Measurements from ENCODE around the gene TLE5.
"Not testable (repeated sequence)": the region's sequence is repeated elsewhere in the genome, so short reads cannot be mapped to it uniquely, and the experiment has no call there.

Gene TLE5

GRCh38 chr19:3095441-3096191, 33.3 kb upstream of the TLE5 start:
- DNase-seq = peak; percentile 20

GRCh38 chr19:3094601-3095440, 32.5 kb upstream of the TLE5 start:
- DNase-seq = no peak

GRCh38 chr19:3089299-3089855, 27.1 kb upstream of the TLE5 start:
- not testable (repeated sequence) for DNase-seq

GRCh38 chr19:3087769-3088168, 25.5 kb upstream of the TLE5 start:
- no peak for DNase-seq

- no peak for DNase-seq
Observed at GRCh38 chr19:3084943-3085342, 22.6 kb upstream of the TLE5 start.

GRCh38 chr19:3083964-3084363, 21.7 kb upstream of the TLE5 start:
- DNase-seq = no peak

- no peak for DNase-seq
Observed at GRCh38 chr19:3082331-3082730, 20.0 kb upstream of the TLE5 start.

GRCh38 chr19:3080286-3080685, 18.0 kb upstream of the TLE5 start:
- no peak for DNase-seq

- DNase-seq = no peak
Observed at GRCh38 chr19:3079578-3079977, 17.3 kb upstream of the TLE5 start.

GRCh38 chr19:3075605-3076431, 13.5 kb upstream of the TLE5 start:
- peak; percentile 75 for DNase-seq

- DNase-seq = no peak
Observed at GRCh38 chr19:3073931-3074595, 11.8 kb upstream of the TLE5 start.

- peak; percentile 40 for DNase-seq
Observed at GRCh38 chr19:3073159-3073563, 10.9 kb upstream of the TLE5 start.

- DNase-seq = no peak
Observed at GRCh38 chr19:3071768-3072167, 9.5 kb upstream of the TLE5 start.

GRCh38 chr19:3068071-3068470, 5.8 kb upstream of the TLE5 start:
- DNase-seq = no peak

GRCh38 chr19:3067563-3067962, 5.3 kb upstream of the TLE5 start:
- no peak for DNase-seq

GRCh38 chr19:3066482-3067049, 4.3 kb upstream of the TLE5 start:
- DNase-seq = no peak

- DNase-seq = peak; percentile 79
Observed at GRCh38 chr19:3065675-3066357, 3.5 kb upstream of the TLE5 start.

- DNase-seq = no peak
Observed at GRCh38 chr19:3064011-3064330, 1.7 kb upstream of the TLE5 start.

GRCh38 chr19:3061182-3062161, 823 bp downstream of the TLE5 start:
- DNase-seq = peak; percentile 45

GRCh38 chr19:3060857-3061181, 1.5 kb downstream of the TLE5 start:
- DNase-seq = no peak

GRCh38 chr19:3059653-3060052, 2.6 kb downstream of the TLE5 start:
- DNase-seq = no peak

All from NCI-H1105 (cell line).